Stomach smooth muscle (tissue), 2 donors: ENCODE results near the gene IL22.

Source experiments
- H3K27ac ChIP-seq: one replicate; pipeline ENCODE4 v1.7.0; 2013; ENCODE audit warnings: mild to moderate bottlenecking, low read length, inconsistent platforms
- H3K27me3 ChIP-seq, 2 donors: one replicate each; pipeline ENCODE4 v1.7.0; 2013; ENCODE audit warnings: low read length in 2 of 2; ENCODE audit not compliant: insufficient read depth in 2 of 2, control insufficient read depth in 1 of 2
- H3K36me3 ChIP-seq, 2 donors: one replicate each; pipeline ENCODE4 v1.7.0; 2013; ENCODE audit warnings: low read length in 2 of 2; ENCODE audit not compliant: control insufficient read depth in 2 of 2, insufficient read depth in 2 of 2
- H3K4me1 ChIP-seq: one replicate; pipeline ENCODE4 v1.7.0; 2013; ENCODE audit warnings: low read length; ENCODE audit not compliant: control insufficient read depth, insufficient read depth
- H3K4me3 ChIP-seq, 2 donors: one replicate each; pipeline ENCODE4 v1.7.0; 2013; ENCODE audit warnings: low read length in 2 of 2
- H3K9ac ChIP-seq, 2 donors: one replicate each; pipeline ENCODE4 v1.7.0; 2013; ENCODE audit warnings: low read length in 2 of 2, mild to moderate bottlenecking in 1 of 2
- H3K9me3 ChIP-seq, 2 donors: one replicate each; pipeline ENCODE4 v1.7.0; 2013; ENCODE audit warnings: low read length in 2 of 2; ENCODE audit not compliant: control insufficient read depth in 2 of 2
- donor health status: healthy.
- donor health status: Pancreatic carcinoma.

The IL22 gene

DNA sequence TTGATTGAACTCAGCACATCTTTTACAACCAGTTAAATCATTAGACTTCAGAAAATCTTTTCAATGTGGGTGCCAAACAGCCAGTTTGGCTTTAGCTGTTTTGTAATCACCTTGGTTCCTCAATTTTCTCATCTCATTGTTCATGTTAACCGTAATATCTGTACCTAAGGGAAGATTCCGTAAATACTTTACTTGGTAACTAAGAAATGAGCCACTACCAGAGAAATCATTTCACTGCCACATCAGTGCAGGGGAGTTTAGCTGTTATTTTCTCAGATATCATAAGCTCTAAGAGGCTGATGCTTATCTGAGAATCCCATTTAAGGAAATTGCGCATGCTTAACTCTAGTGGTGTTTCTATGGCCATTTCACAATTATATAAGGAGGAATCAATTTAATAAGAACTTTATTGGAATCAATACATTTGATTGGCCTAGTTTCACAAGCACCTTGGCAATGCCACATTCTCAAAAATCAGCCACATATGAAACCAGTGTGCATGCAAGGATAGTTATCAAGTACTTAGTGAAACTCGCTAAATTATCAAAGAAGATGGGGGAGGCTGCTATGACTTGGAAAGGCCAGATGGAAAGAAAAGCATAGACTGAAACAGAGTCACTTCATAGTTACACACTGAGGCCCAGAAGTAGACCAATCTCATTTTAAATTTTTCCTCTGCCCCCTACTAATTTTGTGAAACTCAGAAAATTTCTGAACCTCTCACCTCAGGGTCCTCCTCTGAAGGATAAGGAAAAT is 28.1 kb upstream of the IL22 start:
- H3K4me3 ChIP-seq: no peak overlapping the region
- no peaks in the 10 kb centered on the region for H3K27me3 ChIP-seq
- H3K27ac ChIP-seq: no peak overlapping the region
- no peak overlapping the region for H3K9ac ChIP-seq
- no peaks in the 10 kb centered on the region for H3K9me3 ChIP-seq
- no peaks in the 10 kb centered on the region for H3K36me3 ChIP-seq
- H3K4me1 ChIP-seq: no peaks in the 10 kb centered on the region

DNA sequence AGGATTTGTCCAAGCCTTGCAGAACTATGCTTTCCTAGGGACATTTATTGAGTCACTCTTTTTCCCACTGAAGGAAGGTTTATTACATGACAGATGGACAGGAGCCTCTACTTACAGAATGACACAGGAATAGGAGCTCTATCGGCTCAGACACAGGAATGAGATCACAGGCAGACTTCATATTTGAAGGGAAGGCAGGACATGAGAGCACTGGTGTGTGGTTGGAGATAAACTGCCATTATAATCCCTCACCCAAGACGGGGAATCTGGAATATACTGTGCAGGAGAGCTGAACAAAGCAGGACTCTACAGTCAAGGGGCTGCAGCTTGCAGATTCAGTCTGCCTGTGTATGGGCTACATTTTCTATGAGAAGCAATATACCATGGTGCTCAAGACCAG is 26.8 kb upstream of the IL22 start:
- Histone ChIP-seq H3K36me3 (no peaks in the 10 kb centered on the region), H3K27ac (no peak overlapping the region), H3K4me3 (no peak overlapping the region), H3K27me3 (no peaks in the 10 kb centered on the region), H3K4me1 (no peaks in the 10 kb centered on the region), H3K9ac (no peak overlapping the region), H3K9me3 (no peaks in the 10 kb centered on the region)

DNA sequence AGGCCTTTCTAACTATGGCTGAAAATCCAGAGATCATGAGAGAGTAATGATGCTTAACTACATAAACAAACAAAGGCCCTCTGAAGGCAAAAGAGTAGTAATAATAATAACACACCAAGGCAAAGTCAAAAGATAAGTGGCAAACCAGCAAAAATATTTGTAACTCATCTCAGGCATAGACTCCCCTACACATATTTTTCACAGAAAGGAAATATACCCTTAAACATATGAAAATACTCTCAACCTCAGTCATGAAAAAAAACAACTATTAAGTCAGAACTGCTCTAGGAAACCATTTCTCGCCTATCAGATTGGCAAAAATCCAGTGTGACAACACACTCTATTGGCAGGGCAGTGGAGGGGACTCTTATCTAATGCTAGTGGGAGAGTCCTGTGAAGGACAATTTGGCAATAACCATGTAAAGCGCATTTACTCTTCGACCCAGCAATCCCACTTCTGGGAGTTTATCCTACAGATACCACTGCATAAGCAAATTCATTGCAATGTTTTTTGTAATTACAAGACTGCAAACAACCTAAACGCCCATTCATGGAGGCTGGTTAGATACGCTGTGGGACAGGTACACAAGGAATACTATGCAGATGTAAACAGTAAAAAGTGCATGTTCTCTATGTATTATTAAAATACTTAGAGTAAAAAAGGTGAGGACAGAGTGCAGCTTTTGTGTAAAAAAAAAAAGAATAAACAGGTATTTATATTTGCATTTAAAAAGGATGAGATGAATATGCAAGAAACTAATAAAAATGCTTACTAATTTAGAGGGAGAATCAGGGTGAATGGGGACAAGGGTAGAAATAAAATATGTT is 26.0 kb upstream of the IL22 start:
- Histone ChIP-seq H3K27me3 (no peaks in the 10 kb centered on the region), H3K9ac (no peak overlapping the region), H3K4me3 (no peak overlapping the region), H3K4me1 (no peaks in the 10 kb centered on the region), H3K9me3 (no peaks in the 10 kb centered on the region), H3K36me3 (no peaks in the 10 kb centered on the region), H3K27ac (no peak overlapping the region)

DNA sequence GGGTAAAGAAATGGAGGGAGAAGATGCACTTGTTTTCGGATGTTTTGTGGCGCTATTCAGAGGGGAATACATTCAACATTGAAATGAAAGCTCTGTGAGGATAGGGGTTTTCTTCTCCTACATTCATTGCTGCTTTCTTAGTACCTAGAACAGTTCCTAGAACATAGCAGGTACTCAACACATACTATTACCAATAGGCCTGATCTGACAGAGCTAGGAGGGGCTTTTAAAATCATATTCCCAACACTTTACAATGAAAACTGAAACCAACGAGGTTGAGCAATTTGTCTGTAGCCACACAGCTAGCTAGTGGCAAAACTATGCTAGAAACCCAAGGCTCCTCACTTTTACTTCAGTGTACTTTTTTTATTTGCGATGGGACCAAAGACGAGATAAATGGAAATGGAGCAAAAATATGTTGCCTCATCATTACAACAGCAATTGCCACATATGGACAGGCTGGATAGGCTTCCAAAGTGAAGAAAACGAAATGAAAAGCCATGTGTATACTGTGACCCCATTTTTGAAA is 23.1 kb upstream of the IL22 start:
- Histone ChIP-seq H3K27ac (no peak overlapping the region), H3K9me3 (no peaks in the 10 kb centered on the region), H3K4me3 (no peak overlapping the region), H3K36me3 (no peaks in the 10 kb centered on the region), H3K9ac (no peak overlapping the region), H3K27me3 (no peaks in the 10 kb centered on the region), H3K4me1 (no peaks in the 10 kb centered on the region)

DNA sequence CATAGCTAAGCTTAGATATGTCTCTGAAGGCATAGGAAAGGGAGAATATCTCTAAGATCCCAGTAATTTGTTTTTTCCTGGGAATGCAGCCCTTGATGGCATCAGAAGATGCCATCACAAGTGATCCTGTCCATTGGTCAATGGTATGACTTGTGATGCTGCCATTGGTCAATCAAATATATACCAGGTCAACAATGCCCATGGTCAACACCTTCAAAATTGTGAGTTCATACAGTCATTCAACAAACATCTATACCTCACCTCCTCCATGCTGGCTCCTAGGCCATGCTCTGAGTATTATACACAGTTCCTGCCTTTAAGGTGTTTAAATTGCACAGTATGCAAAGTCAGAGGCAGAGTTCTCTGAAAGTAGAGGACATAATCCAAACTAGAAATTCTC is 19.3 kb upstream of the IL22 start:
- H3K36me3 ChIP-seq: no peaks in the 10 kb centered on the region
- no peak overlapping the region for H3K9ac ChIP-seq
- no peaks in the 10 kb centered on the region for H3K9me3 ChIP-seq
- no peak overlapping the region for H3K27ac ChIP-seq
- no peaks in the 10 kb centered on the region for H3K4me1 ChIP-seq
- H3K27me3 ChIP-seq: no peaks in the 10 kb centered on the region
- no peak overlapping the region for H3K4me3 ChIP-seq

DNA sequence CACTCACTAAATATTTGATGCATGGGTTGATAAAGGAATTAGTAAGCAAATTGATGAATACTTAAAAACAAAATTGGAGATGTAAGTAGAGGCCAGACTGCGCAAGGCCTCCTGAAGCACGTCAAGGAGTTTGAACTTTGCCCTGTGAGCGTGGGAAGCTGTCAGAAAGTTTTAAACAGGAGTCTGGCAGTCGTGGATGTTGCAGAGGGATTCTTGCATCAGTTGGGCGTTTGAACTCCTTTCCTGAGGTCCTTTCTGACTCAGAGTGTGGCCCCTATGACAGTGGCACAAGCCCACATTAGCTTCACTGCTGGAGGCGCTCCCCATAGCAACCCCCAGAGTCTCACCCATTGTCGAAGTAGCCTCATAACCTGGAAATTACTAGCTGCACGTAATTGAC is 17.9 kb upstream of the IL22 start:
- no peak overlapping the region for H3K4me3 ChIP-seq
- H3K36me3 ChIP-seq: no peaks in the 10 kb centered on the region
- H3K4me1 ChIP-seq: no peaks in the 10 kb centered on the region
- no peak overlapping the region for H3K9ac ChIP-seq
- no peaks in the 10 kb centered on the region for H3K9me3 ChIP-seq
- H3K27ac ChIP-seq: no peak overlapping the region
- no peaks in the 10 kb centered on the region for H3K27me3 ChIP-seq

DNA sequence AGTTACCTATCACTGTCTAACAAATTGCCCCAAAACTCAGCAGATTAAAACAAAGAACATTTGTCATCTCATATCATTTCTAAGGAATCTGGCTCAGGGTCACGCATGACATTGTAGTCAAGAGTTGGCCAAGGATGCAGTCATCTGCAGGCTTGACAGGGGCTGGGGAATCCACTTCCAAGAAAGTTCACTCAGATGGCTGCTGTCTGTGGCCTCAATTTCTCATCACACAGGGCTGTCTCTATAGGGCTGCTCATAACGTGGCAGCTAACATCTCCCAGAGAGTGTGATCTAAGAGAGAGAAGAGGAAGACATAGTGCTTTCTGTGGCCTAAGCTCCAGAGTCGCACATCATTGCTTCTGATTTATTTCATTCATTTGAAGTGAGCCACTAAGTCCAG is 17.0 kb upstream of the IL22 start:
- Histone ChIP-seq H3K36me3 (no peaks in the 10 kb centered on the region), H3K27ac (no peak overlapping the region), H3K9me3 (no peaks in the 10 kb centered on the region), H3K4me1 (no peaks in the 10 kb centered on the region), H3K4me3 (no peak overlapping the region), H3K9ac (no peak overlapping the region), H3K27me3 (no peaks in the 10 kb centered on the region)

DNA sequence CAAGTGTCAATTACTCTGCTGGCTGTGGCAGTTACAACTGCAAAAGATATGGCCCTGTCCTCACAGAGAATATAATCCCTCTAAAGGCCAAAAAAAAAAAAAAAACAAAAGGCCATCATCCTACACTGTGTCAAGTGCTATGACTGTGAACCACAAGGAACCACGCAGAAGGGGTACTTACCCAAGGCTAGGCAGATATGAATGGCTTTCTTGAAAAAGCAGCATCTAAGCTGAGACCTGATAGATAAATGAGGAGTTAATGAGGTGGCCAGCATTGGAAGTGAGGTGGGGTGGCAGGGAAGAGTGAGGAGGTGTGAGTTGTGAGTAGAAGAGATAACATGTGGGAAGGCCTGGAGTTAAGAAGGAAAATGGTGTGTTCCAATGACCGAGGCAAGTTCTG is 16.4 kb upstream of the IL22 start:
- Histone ChIP-seq H3K4me1 (no peaks in the 10 kb centered on the region), H3K27ac (no peak overlapping the region), H3K36me3 (no peaks in the 10 kb centered on the region), H3K9ac (no peak overlapping the region), H3K4me3 (no peak overlapping the region), H3K9me3 (no peaks in the 10 kb centered on the region), H3K27me3 (no peaks in the 10 kb centered on the region)

DNA sequence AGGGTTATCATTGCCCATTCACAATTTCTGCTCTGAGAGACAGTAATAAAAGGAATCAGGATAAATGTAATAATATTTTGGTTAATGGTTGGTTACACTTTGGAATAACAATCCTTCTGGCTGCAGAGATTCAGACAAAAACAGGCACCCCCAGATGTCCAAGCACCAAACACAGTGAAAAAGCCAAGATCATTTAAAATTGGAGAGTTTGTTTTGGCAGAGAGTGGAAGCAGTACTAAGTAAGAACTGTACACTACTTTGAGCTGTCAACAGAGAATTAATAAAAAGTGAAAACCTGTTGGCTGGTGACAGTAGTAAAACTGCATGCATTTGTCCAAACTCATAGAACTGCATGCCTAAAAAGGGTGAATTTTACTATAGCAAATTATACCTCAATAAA is 15.6 kb upstream of the IL22 start:
- Histone ChIP-seq H3K4me3 (no peak overlapping the region), H3K9ac (no peak overlapping the region), H3K9me3 (no peaks in the 10 kb centered on the region), H3K27me3 (no peaks in the 10 kb centered on the region), H3K36me3 (no peaks in the 10 kb centered on the region), H3K27ac (no peak overlapping the region), H3K4me1 (no peaks in the 10 kb centered on the region)

DNA sequence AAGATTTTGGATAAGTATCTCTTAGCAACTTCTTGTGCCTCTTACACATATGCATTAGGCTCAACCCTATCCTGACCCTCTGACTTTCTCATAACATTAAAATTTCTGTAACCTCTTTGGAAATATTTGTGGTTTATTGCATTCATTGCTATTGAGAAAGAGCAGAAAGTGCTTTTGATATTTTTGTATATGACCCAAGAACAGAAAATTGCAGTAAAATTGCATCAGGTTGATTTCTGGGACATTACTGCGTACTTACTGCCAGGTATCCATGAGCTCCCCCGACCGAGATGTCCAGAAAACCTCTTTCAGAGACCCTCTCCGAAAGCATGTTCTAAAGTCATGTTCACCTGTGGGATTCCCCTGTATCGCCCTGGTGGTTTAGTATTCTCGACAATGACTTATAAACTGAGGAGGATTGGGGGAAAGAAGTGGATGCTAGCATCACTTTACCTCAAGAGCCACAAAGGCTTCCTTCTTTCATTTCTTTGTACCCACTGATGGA is 14.5 kb upstream of the IL22 start:
- no peaks in the 10 kb centered on the region for H3K36me3 ChIP-seq
- H3K4me1 ChIP-seq: no peaks in the 10 kb centered on the region
- H3K4me3 ChIP-seq: no peak overlapping the region
- no peak overlapping the region for H3K9ac ChIP-seq
- no peak overlapping the region for H3K27ac ChIP-seq
- H3K27me3 ChIP-seq: no peaks in the 10 kb centered on the region
- H3K9me3 ChIP-seq: no peaks in the 10 kb centered on the region

DNA sequence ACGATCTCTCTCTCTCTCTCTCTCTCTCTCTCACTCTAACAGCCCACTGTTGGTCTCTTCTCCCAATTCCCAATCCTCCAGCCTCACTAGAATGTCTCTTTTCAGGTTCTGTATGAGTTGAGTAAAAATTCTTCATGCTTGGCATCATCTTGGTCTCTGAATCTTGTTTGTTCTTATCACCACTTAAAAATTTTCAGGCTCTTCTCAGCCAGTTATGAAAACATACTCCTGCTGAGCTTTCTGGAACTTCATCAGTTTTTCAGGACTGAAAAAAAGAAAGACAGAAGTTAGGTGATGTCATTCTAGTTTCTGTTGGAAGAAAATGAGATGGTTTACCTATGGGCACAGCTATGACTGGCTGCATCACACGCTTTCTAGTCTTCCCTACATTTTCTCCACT is 11.5 kb upstream of the IL22 start:
- Histone ChIP-seq H3K36me3 (no peaks in the 10 kb centered on the region), H3K9me3 (no peaks in the 10 kb centered on the region), H3K27me3 (no peaks in the 10 kb centered on the region), H3K9ac (no peak overlapping the region), H3K4me1 (no peaks in the 10 kb centered on the region), H3K27ac (no peak overlapping the region), H3K4me3 (no peak overlapping the region)
